ENCODE data around the gene CTSE. TPM values are rescaled to one million over a fixed set of nuclear protein-coding genes. Genes with fewer than 3 reads are reported as not detected.

Gene CTSE
- total RNA-seq, result not detected in 2 replicates

GRCh38 chr1:206023695-206024094 is at the start of gene CTSE:
CTSE (minus strand) TSS chr1:206023895; CDS start chr1:206023791, 104 bp downstream.

GRCh38 chr1:206052919-206053610 is 29.4 kb upstream of the CTSE start, which contains the start of gene RHEX:
RHEX (plus strand) TSS chr1:206053173; CDS start chr1:206097829, 44,656 bp downstream.

GRCh38 chr1:206002871-206003801 is 20.6 kb downstream of the CTSE start, which contains the start of gene RAB7B:
RAB7B (minus strand) TSS chr1:206003395; CDS start chr1:205994135, 9,260 bp downstream.

Other genes starting within 250 kb of the CTSE start
- 26.5 and 27.6 TPM in 2 replicates for gene RAB29, start 248.4 kb downstream of the CTSE start, total RNA-seq
- 20.7 and 23.2 TPM in 2 replicates for gene SLC41A1, start 210.7 kb downstream of the CTSE start, total RNA-seq
- not detected in 2 replicates for gene PM20D1, start 173.8 kb downstream of the CTSE start, total RNA-seq
- not detected in 2 replicates for gene SLC26A9, start 80.4 kb downstream of the CTSE start, total RNA-seq
- gene RAB7B, start 20.5 kb downstream of the CTSE start, total RNA-seq, result 5.2 and 6.2 TPM in 2 replicates
- gene RHEX, start 29.3 kb upstream of the CTSE start, total RNA-seq, result not detected in 2 replicates
- gene AVPR1B, start 93.5 kb upstream of the CTSE start, total RNA-seq, result not detected in 2 replicates
- 0.98 and 2.3 TPM in 2 replicates for gene FAM72A, start 178.9 kb upstream of the CTSE start, total RNA-seq
- 34.2 and 35.8 TPM in 2 replicates for gene SRGAP2, start 179.6 kb upstream of the CTSE start, total RNA-seq

Data from cardiac ventricle fibroblast (primary cell).